Mucosa of descending colon (tissue), 3 donors: ENCODE results near the gene PRRG1. TPM values are rescaled to one million over a fixed set of nuclear protein-coding genes. Genes with fewer than 3 reads are reported as not detected.
"Not testable (repeated sequence)": the region's sequence is repeated elsewhere in the genome, so short reads cannot be mapped to it uniquely, and the experiment has no call there.

Experiments
- ATAC-seq: fragments of 200-7000 bp; cut with Tn5 transposase; one replicate; pipeline ENCODE4 v1.9.1; 2020; ENCODE audit warnings: mild to moderate bottlenecking, moderate library complexity
- DNase-seq, 3 donors: peaks; one replicate each; pipeline ENCODE4 v3.0.0-alpha.2; 2020
- H3K36me3 ChIP-seq: fragments of 200-600 bp; one replicate; pipeline ENCODE4 v1.8.0; 2021; ENCODE audit warnings: low read depth, mild to moderate bottlenecking
- H3K4me1 ChIP-seq: fragments of 200-600 bp; one replicate; pipeline ENCODE4 v1.8.0; 2021; ENCODE audit warnings: low read depth, mild to moderate bottlenecking
- H3K4me3 ChIP-seq: fragments of 200-600 bp; one replicate; pipeline ENCODE4 v1.8.0; 2021; ENCODE audit warnings: mild to moderate bottlenecking
- H3K9me3 ChIP-seq: fragments of 200-600 bp; one replicate; pipeline ENCODE4 v1.8.0; 2021; ENCODE audit warnings: mild to moderate bottlenecking
- CTCF ChIP-seq: fragments of 200-600 bp; IDR thresholded peaks from one replicate; pipeline ENCODE4 v1.8.0; 2022; ENCODE audit warnings: antibody characterized with exemption, mild to moderate bottlenecking
- intact Hi-C, 2 donors: fragments of 100-400 bp; cut with DNase I in 1 of 2; cut with micrococcal nuclease in 1 of 2; formaldehyde crosslinking; loops; one replicate each; pipeline versions ENCODE4 v1.11.0 to v1.11.1; 2022; cut with DNase I, micrococcal nuclease
- long read RNA-seq, 2 donors: library from polyadenylated mRNA; unstranded; transcript quantifications; one replicate each; pipeline ENCODE4 v2.0.0, GENCODE V29; 2019 to 2021
- total RNA-seq, 3 donors: library from RNA; stranded (reverse); fragmentation: NEBNext Ultra II Directional in 2 of 3; extraction: Animal tissue kit (Norgen Biotek cat#: 25700) in 2 of 3; gene quantifications; one replicate each; pipeline versions ENCODE4 v1.2.1 to v1.2.4, GENCODE V29; 2021 to 2023
- donor health status: DM: no; HTN: no; CAD: no; lungs with moderate emphysema.
- donor health status: DM: no; HTN: no; CAD: no.
- donor health status: DM: no; HTN: yes; CAD: no.

Gene PRRG1
- 10 to 100 TPM; 11.1 to 12.0 (median 11.6) TPM for total RNA-seq
- long read RNA-seq, donor 1, full-length matches to known transcripts = 2 of 2 reads
- long read RNA-seq, donor 1, partial matches to known transcripts = 0 of 2 reads
- long read RNA-seq, donor 1, other reads (novel, unspliced or antisense) = 0 of 2 reads
- long read RNA-seq, donor 2, full-length matches to known transcripts = 2 of 2 reads
- long read RNA-seq, donor 2, partial matches to known transcripts = 0 of 2 reads
- long read RNA-seq, donor 2, other reads (novel, unspliced or antisense) = 0 of 2 reads

- intact Hi-C loops = no loop called here
- DNase-seq = peak; percentile 72 to 85 (median 83)
- Histone ChIP-seq H3K4me1 (no peaks in the 10 kb centered on the region), H3K36me3 (no peaks in the 10 kb centered on the region), H3K4me3 (peak within 1 kb of the TSS; percentile 28), H3K9me3 (no peaks in the 10 kb centered on the region)
- no peak for TF ChIP-seq CTCF
- ATAC-seq = peak; percentile 95
Observed at GRCh38 chrX:37349221-37350033, at the start of gene PRRG1. PRRG1 (plus strand) TSS chrX:37349364; CDS start chrX:37406250, 56,886 bp downstream.

GRCh38 chrX:37302569-37302968 is 46.6 kb upstream of the PRRG1 start:
- no peaks in the 10 kb centered on the region for H3K36me3 ChIP-seq
- intact Hi-C loops = no loop called here
- no peak overlapping the region for H3K4me3 ChIP-seq
- no peaks in the 10 kb centered on the region for H3K4me1 ChIP-seq
- DNase-seq (peak in 2 of 3 donors; percentile 21 to 23), ATAC-seq (peak; percentile 68)
- no peaks in the 10 kb centered on the region for H3K9me3 ChIP-seq
- TF ChIP-seq CTCF = no peak

- H3K9me3 ChIP-seq, H3K4me3 ChIP-seq, intact Hi-C loops, H3K4me1 ChIP-seq, ATAC-seq, H3K36me3 ChIP-seq, DNase-seq: not testable (repeated sequence)
Observed at GRCh38 chrX:37305238-37305637, 43.9 kb upstream of the PRRG1 start.

GRCh38 chrX:37314531-37314930 is 34.6 kb upstream of the PRRG1 start:
- H3K9me3 ChIP-seq = no peaks in the 10 kb centered on the region
- intact Hi-C loops = no loop called here
- no peaks in the 10 kb centered on the region for H3K36me3 ChIP-seq
- DNase-seq (no peak), ATAC-seq (no peak)
- no peak for TF ChIP-seq CTCF
- no peak overlapping the region for H3K4me3 ChIP-seq
- H3K4me1 ChIP-seq = no peaks in the 10 kb centered on the region

GRCh38 chrX:37315511-37316248 is 33.5 kb upstream of the PRRG1 start:
- no peak for ATAC-seq
- no peaks in the 10 kb centered on the region for H3K4me1 ChIP-seq
- intact Hi-C loops = no loop called here
- no peak for DNase-seq
- no peaks in the 10 kb centered on the region for H3K9me3 ChIP-seq
- no peaks in the 10 kb centered on the region for H3K36me3 ChIP-seq
- no peak for TF ChIP-seq CTCF
- H3K4me3 ChIP-seq = no peak overlapping the region
